Parathyroid adenoma (tissue), 2 donors: ENCODE measurements around the gene RFTN1.

Experiments used
- H2AFZ ChIP-seq: fragments of 300-600 bp; sonication (generic); one replicate; pipeline ENCODE4 v1.7.0; 2017; ENCODE audit warnings: antibody characterized with exemption, mild to moderate bottlenecking
- H3K27ac ChIP-seq: fragments of 300-600 bp; sonication (generic); one replicate; pipeline ENCODE4 v1.7.0; 2017
- H3K27me3 ChIP-seq: fragments of 300-600 bp; sonication (generic); one replicate; pipeline ENCODE4 v1.7.0; 2017; ENCODE audit warnings: low read length; ENCODE audit not compliant: control insufficient read depth, insufficient read depth
- H3K36me3 ChIP-seq: fragments of 300-600 bp; sonication (generic); one replicate; pipeline ENCODE4 v1.7.0; 2017; ENCODE audit warnings: low read length; ENCODE audit not compliant: control insufficient read depth, insufficient read depth
- H3K4me1 ChIP-seq: fragments of 300-600 bp; sonication (generic); one replicate; pipeline ENCODE4 v1.7.0; 2017; ENCODE audit warnings: control low read depth
- H3K4me2 ChIP-seq: fragments of 300-600 bp; sonication (generic); one replicate; pipeline ENCODE4 v1.7.0; 2017; ENCODE audit warnings: low read length
- H3K4me3 ChIP-seq: fragments of 300-600 bp; sonication (generic); one replicate; pipeline ENCODE4 v1.7.0; 2017; ENCODE audit warnings: low read depth, low read length
- H3K79me2 ChIP-seq: fragments of 300-600 bp; sonication (generic); one replicate; pipeline ENCODE4 v1.7.0; 2017; ENCODE audit warnings: control low read depth
- H3K9ac ChIP-seq: fragments of 300-600 bp; sonication (generic); one replicate; pipeline ENCODE4 v1.7.0; 2017; ENCODE audit warnings: mild to moderate bottlenecking
- H3K9me3 ChIP-seq: fragments of 300-600 bp; sonication (generic); one replicate; pipeline ENCODE4 v1.7.0; 2017; ENCODE audit warnings: low read length; ENCODE audit not compliant: control insufficient read depth
- TF ChIP-seq, protein P1 (sequence below): fragments of 300-600 bp; sonication (generic); IDR thresholded peaks from one replicate; pipeline ENCODE4 v1.7.0; 2017; ENCODE audit warnings: antibody characterized with exemption, mild to moderate bottlenecking
- donor health status: primary hyperparathyroidism.

Gene RFTN1

DNA sequence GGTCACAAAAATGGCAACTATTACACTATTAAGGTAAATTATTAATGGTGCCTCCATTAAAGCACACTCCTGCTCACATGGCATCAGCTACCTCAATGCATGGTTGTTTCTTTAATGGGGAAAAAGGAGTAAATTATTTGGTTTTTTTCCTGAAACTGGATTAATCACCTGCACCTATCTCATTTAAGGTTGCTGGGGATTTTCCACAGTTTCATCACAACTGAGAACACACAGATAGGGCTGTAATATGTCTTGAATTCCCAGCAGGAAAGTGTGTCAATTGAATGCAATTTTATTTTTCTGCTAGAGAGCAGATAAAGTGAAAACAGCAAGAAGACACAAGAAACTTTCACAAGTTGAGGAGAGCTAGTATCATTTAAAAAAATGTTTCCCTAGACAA lies 36.4 kb downstream of the RFTN1 start:
- Histone ChIP-seq H3K4me2 (no peak overlapping the region), H3K79me2 (no peaks in the 10 kb centered on the region), H3K36me3 (no peaks in the 10 kb centered on the region), H3K9me3 (no peaks in the 10 kb centered on the region), H3K27me3 (no peaks in the 10 kb centered on the region), H3K4me3 (no peak overlapping the region), H3K27ac (no peak overlapping the region), H3K9ac (no peak overlapping the region), H2AFZ (no peak overlapping the region), H3K4me1 (no peaks in the 10 kb centered on the region)
- TF ChIP-seq, protein P1, sequence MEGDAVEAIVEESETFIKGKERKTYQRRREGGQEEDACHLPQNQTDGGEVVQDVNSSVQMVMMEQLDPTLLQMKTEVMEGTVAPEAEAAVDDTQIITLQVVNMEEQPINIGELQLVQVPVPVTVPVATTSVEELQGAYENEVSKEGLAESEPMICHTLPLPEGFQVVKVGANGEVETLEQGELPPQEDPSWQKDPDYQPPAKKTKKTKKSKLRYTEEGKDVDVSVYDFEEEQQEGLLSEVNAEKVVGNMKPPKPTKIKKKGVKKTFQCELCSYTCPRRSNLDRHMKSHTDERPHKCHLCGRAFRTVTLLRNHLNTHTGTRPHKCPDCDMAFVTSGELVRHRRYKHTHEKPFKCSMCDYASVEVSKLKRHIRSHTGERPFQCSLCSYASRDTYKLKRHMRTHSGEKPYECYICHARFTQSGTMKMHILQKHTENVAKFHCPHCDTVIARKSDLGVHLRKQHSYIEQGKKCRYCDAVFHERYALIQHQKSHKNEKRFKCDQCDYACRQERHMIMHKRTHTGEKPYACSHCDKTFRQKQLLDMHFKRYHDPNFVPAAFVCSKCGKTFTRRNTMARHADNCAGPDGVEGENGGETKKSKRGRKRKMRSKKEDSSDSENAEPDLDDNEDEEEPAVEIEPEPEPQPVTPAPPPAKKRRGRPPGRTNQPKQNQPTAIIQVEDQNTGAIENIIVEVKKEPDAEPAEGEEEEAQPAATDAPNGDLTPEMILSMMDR, result no peak

DNA sequence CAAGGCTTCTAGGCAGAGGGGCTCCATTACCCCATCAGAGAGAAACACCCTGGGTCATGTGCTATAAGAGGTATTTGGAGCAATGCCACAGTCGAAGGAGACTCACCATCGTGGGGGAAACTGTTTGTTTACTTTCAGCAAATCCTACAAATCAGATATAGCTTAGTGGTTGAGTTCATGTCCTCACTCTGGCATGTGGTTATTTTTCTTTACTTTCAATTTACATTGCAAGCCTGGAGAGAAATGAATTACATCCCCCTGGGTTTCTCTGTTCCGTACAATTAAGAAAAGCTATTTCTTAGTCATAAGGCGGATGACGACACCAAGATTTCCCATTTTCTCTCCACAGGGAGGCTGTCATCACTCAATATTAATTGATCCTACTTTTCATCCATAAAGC lies 36.9 kb downstream of the RFTN1 start:
- H3K9ac ChIP-seq, result no peak overlapping the region
- H3K4me3 ChIP-seq, result no peak overlapping the region
- TF ChIP-seq, protein P1, result no peak
- no peak overlapping the region for H3K4me2 ChIP-seq
- H3K9me3 ChIP-seq, result no peaks in the 10 kb centered on the region
- no peak overlapping the region for H3K27ac ChIP-seq
- no peaks in the 10 kb centered on the region for H3K4me1 ChIP-seq
- no peaks in the 10 kb centered on the region for H3K27me3 ChIP-seq
- no peaks in the 10 kb centered on the region for H3K36me3 ChIP-seq
- H3K79me2 ChIP-seq, result no peaks in the 10 kb centered on the region
- no peak overlapping the region for H2AFZ ChIP-seq

DNA sequence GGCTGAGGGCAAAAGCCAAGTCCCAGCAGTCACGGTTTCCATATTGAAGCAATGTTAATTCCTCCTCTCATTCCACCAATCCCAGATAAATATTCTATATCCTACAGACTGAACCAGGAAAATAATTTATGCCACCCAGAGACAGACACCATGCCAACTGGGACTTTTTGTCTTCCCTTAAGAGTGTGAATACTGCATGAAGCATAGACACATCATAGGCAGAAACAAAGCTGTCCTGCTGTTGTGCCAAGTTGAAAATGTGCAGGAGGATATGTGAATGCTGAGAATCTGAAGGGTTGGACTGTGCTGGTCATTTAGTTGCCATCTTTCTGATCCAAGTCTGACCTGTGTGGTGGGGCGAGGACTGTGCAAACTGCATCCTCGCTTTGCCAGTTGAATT lies 37.7 kb downstream of the RFTN1 start:
- Histone ChIP-seq H3K4me3 (no peak overlapping the region), H3K9ac (no peak overlapping the region), H3K36me3 (no peaks in the 10 kb centered on the region), H3K9me3 (no peaks in the 10 kb centered on the region), H2AFZ (no peak overlapping the region), H3K4me1 (no peaks in the 10 kb centered on the region), H3K79me2 (no peaks in the 10 kb centered on the region), H3K4me2 (no peak overlapping the region), H3K27ac (no peak overlapping the region), H3K27me3 (no peaks in the 10 kb centered on the region)
- TF ChIP-seq, protein P1, result no peak

DNA sequence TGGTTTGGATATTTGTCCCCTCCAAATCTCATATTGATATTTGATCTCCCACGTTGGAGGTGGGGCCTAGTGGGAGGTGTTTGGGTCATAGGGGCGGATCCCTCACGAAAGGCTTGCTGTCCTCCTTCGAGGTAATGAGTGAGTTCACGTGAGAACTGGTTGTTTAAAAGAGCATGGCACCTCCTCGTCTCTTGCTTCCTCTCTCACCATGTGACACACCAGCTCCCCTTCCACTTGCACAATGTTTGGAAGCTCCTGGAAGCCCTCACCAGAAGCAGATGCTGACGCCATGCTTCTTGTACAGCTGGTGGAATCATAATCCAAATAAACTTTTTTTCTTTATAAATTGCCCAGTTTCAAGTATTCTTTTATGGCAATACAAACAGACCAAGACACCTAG lies 38.6 kb downstream of the RFTN1 start:
- Histone ChIP-seq H3K9me3 (no peaks in the 10 kb centered on the region), H3K27ac (no peak overlapping the region), H3K79me2 (no peaks in the 10 kb centered on the region), H3K4me1 (no peaks in the 10 kb centered on the region), H3K4me2 (no peak overlapping the region), H2AFZ (no peak overlapping the region), H3K4me3 (no peak overlapping the region), H3K27me3 (no peaks in the 10 kb centered on the region), H3K9ac (no peak overlapping the region), H3K36me3 (no peaks in the 10 kb centered on the region)
- TF ChIP-seq, protein P1, result no peak

DNA sequence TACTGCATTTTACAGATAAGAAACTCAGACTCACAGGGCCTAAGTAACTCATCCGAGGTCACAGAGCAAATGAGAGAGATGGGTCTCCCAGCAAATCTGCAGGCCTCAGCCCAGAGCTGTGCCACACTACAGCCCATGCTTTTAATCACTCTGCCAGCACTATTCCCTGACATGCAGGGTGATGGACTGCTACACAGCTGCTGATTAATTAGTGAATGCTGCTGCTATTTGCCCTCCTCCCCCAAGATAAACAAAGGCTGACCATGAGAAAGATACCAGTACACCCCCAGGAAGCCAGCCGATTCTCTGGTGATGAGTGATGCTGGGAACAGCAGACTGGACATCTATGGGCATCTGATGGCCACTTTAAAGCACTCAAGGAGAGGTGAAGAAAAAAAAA lies 39.3 kb downstream of the RFTN1 start:
- Histone ChIP-seq H3K9ac (no peak overlapping the region), H3K4me2 (no peak overlapping the region), H3K4me1 (no peaks in the 10 kb centered on the region), H3K4me3 (no peak overlapping the region), H3K79me2 (no peaks in the 10 kb centered on the region), H2AFZ (no peak overlapping the region), H3K9me3 (no peaks in the 10 kb centered on the region), H3K36me3 (no peaks in the 10 kb centered on the region), H3K27ac (no peak overlapping the region), H3K27me3 (no peaks in the 10 kb centered on the region)
- TF ChIP-seq, protein P1, result no peak
